Ecto neural progenitor cell (in vitro differentiated cells): ENCODE measurements around the gene SMR3A.

Experiments used
- DNase-seq: peaks from one replicate; pipeline ENCODE4 v3.0.0-alpha.2; 2018; ENCODE audit warnings: low spot score

SMR3A gene

DNA sequence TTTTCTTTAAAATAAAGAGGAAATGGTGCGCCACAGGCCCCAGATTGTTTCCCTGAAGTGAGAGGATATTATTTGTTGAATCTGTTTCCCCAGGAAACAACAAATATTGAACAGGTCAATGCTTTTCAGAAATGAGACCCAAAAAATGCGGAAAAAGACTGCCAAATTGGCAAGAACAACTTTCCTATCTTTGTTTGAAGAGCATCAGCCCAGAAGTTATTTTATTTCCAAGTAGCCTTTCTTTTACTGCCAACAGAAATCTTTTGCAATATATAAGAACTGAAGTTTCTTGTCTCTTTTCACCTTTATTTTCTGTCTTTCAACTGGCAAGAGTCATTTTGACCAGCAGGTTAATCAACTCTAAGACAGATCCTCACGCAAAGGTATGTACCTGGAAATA lies at the start of gene SMR3A:
SMR3A (plus strand) TSS at position 301 of the 400 bp plus-strand sequence. CDS start 1,356 bp downstream, outside the sequence.
- DNase-seq, result no peak

DNA sequence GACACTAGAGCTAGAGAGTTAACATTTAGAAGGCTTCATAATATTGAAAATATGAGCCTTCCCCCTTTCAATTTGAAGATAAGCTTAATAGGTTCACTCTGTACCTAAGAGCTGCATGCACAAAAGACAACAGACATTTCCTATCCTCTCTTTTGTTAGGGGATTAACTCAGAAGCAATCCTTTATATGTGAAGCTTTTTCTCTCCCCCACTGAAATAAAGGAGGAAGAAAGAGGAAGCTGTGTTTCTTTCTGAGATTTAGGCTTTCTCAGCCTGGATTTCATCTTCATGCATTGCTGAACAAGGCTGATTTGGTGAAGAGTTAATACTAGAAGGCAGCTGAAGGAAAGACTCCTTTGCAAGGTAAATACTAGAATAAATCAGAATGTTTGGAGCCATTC lies 46.8 kb upstream of the SMR3A start:
- no peak for DNase-seq

DNA sequence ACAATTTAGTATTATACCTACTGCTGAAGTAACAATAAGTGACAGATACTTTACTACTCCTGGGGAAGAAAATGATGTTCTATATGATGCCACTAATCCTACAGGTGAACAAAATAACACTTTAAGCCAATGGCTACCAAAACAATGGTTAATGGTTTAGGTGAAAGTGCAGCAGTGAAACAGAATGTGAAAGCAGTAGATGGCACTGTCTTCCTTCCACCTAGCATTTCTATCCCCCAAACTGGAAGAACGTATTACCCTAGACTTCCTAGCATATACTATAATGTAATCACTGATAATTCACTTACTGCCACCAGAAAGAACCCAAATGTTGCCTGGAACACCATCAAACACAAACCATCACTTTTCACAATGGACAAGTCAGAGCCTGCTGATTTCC lies 44.6 kb upstream of the SMR3A start:
- DNase-seq, result no peak

DNA sequence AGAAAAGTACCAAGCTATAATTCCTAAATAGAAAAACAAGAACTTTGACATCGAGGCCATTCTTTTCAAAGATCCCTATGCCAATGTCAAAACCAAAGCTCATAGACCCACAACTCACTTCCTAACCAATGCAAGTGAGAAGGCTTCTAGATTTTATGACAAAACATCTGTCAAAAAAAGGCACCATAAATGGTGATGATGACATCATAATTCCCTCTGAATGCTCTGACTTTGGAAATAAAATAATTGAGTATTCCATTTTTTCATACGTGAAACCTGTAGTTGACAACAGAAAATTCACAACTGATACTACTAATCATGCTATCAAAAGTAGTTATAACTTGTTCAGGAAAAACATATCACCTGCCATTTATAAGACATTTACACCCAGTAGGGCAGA lies 34.5 kb upstream of the SMR3A start:
- no peak for DNase-seq

DNA sequence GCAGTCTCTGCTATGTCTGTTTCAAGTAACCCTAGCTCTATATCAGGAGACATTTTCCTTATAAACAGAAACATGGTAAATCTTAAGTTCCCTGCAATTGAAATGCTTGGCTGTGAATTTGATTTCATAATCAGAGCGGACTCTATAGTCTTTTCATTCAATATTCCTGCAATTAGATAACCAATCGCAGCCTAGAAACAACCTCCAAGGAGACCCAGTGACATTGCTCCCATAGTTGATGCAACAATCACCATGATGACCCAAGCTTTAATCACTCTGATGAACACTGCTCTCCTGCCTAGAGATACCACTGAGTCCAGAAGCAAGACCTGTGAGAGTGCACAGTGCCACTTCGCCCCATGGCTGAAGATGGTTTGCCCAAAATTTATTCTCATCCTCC lies 25.9 kb upstream of the SMR3A start, which contains the start of gene CABS1:
CABS1 (plus strand) TSS at position 301 of the 400 bp plus-strand sequence; CDS start at position 360, 59 bp downstream.
- DNase-seq, result no peak

DNA sequence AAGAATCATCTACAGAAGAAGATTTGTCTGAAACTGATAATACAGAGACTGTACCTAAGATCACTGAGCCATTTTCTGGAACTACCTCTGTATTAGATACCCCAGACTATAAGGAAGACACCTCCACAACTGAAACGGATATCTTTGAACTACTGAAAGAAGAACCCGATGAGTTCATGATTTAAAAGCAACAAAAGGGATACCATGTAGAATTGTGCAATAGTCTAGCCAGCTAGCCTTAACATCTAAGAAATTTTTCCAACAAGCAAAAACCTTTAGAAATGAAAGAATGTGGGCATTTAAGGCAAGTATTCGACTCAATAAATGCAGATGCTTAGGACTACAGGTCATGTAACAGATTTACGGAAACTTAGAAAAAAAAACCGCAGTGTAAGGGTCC lies 24.5 kb upstream of the SMR3A start:
- no peak for DNase-seq

DNA sequence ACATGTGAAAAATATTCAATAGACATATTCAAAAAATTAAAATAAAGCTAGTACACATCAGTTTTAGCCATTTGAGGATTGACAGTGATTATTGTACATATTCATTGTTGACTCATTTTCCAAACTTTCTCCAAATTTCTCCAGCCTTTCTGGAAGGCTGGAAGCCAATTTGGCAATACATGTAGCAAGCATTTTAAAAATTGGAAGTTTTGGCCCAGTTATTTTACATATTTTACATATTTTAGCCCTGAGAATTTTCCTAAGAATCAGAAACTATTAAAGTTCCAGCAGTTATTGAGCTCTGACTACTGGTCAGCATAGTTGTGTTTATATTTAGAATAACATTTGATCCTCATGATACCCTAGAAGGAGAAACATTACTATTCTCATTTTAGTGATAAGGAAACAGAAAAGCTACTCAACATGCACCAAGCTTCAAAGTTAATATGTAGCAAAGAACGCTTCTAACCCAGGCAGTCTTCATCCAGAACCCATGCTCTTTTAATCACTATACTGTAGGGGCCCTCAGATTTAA lies 22.6 kb upstream of the SMR3A start:
- DNase-seq, result no peak

DNA sequence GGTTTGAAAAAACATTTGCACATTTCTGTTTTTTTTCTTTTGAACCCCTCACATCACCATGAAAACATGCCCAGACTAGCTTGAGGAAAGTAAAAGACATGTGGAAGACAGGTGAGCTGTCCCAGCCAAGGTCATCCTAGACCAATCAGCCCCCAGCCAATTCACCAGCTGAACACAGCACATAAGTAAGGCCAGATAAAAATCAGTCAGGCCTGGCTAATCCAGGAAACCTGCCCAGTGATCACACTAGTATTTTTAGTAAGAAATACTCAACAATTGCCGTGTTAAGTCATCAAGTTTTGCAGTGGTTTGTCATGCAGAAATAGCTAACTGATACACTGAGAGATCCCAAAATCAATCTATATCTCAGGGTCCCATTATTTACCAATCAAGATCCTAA lies 4.4 kb upstream of the SMR3A start:
- DNase-seq, result no peak

- DNase-seq, result no peak
These were observed 1.4 kb upstream of the SMR3A start for GRCh38 chr4:70359115-70359661.

DNA sequence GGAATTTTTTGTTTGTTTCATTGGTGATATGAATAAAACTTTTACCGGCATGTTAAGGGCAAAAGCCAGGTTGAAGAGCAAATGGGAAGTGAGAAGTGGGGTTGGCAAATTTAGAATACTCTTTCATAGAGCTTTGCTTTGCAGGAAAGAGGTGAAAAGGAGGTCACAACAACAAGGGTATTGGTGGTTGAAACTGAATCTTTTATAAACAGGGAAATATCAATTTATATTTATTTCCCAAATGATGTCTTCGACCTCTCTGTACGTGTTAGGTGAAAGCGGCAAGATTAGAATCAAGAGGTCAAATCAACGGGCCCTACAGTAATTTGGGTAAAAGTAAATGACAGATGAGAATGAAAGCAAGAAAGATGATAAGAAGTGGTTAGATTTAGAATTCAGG lies 3.4 kb downstream of the SMR3A start:
- no peak for DNase-seq

- no peak for DNase-seq
These were observed 4.9 kb downstream of the SMR3A start for GRCh38 chr4:70365479-70365878.

GRCh38 chr4:70367813-70368212 lies 7.3 kb downstream of the SMR3A start:
- no peak for DNase-seq

GRCh38 chr4:70371987-70372386 lies 11.4 kb downstream of the SMR3A start:
- DNase-seq, result no peak

- DNase-seq, result no peak
These were observed 12.2 kb downstream of the SMR3A start for GRCh38 chr4:70372760-70373159.

- no peak for DNase-seq
These were observed 20.0 kb downstream of the SMR3A start for GRCh38 chr4:70380578-70380977.

GRCh38 chr4:70382691-70383181 lies 22.2 kb downstream of the SMR3A start, which contains the start of gene SMR3B:
TSS of gene SMR3B (plus strand) at chr4:70383131. CDS start at chr4:70384511, 1,380 bp downstream.
- DNase-seq, result no peak

- DNase-seq, result no peak
These were observed 31.7 kb downstream of the SMR3A start for GRCh38 chr4:70392057-70392776.

GRCh38 chr4:70397580-70397979 lies 37.0 kb downstream of the SMR3A start, which contains the start of gene OPRPN:
TSS of gene OPRPN (plus strand) at chr4:70397940. CDS start at chr4:70399286, 1,346 bp downstream.
- no peak for DNase-seq

DNA sequence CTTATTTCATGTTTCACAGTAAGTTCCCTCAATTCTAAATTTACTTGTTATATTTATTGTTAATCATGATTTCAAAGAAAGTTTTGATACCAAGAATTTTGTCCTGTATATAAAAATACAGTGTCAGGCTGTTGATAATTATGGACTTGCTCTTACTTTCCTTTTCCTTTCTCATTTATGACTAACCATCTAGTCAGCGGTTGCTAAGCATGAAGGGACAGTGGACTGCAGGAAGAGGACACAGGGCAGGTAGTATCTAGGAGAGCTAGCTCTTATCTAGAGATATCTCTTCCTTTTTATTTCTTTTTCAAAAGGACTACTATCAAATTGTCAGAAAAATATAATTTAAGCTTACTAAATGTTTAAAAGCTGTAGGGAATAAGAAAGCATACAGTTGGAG lies 38.8 kb downstream of the SMR3A start:
- DNase-seq, result no peak

DNA sequence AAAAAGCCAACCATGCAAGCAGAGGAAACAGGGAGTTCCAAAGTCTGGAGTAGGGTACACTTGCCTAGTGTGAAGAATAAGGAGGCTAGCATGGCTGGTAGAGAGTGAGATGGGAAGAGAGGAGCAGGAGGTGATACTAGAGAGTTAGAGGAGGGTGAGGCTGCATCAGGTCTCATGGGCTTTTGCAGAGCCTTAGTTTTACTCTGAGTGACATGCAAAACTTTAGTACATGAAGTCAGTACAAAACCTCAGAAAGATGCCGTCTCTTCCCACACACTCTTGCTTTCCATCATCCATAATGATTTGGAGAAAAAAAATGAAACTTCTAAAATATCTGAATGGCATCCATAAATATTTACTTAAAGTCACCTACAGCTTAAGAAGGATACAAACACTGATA lies 42.2 kb downstream of the SMR3A start:
- DNase-seq, result no peak

DNA sequence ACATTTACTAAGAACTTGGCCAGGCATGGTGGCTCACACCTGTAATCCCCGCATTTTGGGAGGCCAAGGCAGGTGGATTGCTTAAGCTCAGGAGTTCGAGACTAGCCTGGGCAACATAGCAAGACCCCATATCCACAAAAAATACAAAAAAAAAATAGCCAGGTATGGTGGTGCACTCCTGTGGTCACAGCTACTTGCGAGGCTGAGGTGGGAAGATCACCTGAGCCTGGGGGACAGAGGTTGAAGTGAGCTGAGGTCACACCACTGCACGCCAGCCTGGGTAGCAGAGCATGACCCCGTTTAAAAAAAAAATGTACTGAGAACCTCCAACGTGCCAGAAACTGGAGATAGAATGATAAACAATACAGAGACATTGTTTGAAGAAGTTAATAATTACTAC lies 45.2 kb downstream of the SMR3A start:
- DNase-seq, result no peak
